WI38 (cell line): ENCODE measurements around the gene AFAP1L2.

Experiments used
- H3K4me3 ChIP-seq: 2 replicates; pipeline ENCODE4 v1.5.1; 2011; ENCODE audit warnings: low read depth, mild to moderate bottlenecking, control low read depth, low read length
- CTCF ChIP-seq: IDR thresholded peaks from 2 replicates; pipeline ENCODE4 v1.5.1; 2012; ENCODE audit warnings: low read depth, mild to moderate bottlenecking, control low read depth, low read length

Gene AFAP1L2

GRCh38 chr10:114401195-114401791, 3.0 kb downstream of the AFAP1L2 start:
- no peak overlapping the region for H3K4me3 ChIP-seq
- TF ChIP-seq CTCF = no peak

GRCh38 chr10:114400091-114400490, 4.2 kb downstream of the AFAP1L2 start:
- H3K4me3 ChIP-seq = no peak overlapping the region
- TF ChIP-seq CTCF = no peak

- TF ChIP-seq CTCF = no peak
- no peak overlapping the region for H3K4me3 ChIP-seq
Measured at GRCh38 chr10:114399576-114399975, 4.7 kb downstream of the AFAP1L2 start.

- H3K4me3 ChIP-seq = no peak overlapping the region
- TF ChIP-seq CTCF = no peak
Measured at GRCh38 chr10:114398587-114399331, 5.5 kb downstream of the AFAP1L2 start.

GRCh38 chr10:114397651-114398145, 6.6 kb downstream of the AFAP1L2 start:
- no peak for TF ChIP-seq CTCF
- no peak overlapping the region for H3K4me3 ChIP-seq

- no peak overlapping the region for H3K4me3 ChIP-seq
- TF ChIP-seq CTCF = no peak
Measured at GRCh38 chr10:114396464-114396863, 7.8 kb downstream of the AFAP1L2 start.

GRCh38 chr10:114395366-114396022, 8.8 kb downstream of the AFAP1L2 start:
- H3K4me3 ChIP-seq = no peak overlapping the region
- no peak for TF ChIP-seq CTCF
